HG03442 (cell line): ENCODE data around the gene RNF40.

ENCODE experiments used
- ATAC-seq: cut with Tn5 transposase; IDR thresholded peaks from one replicate; pipeline ENCODE4 v1.9.1; 2021; ENCODE audit warnings: mild to moderate bottlenecking, moderate library complexity; ENCODE audit not compliant: unreplicated experiment

Gene RNF40

DNA sequence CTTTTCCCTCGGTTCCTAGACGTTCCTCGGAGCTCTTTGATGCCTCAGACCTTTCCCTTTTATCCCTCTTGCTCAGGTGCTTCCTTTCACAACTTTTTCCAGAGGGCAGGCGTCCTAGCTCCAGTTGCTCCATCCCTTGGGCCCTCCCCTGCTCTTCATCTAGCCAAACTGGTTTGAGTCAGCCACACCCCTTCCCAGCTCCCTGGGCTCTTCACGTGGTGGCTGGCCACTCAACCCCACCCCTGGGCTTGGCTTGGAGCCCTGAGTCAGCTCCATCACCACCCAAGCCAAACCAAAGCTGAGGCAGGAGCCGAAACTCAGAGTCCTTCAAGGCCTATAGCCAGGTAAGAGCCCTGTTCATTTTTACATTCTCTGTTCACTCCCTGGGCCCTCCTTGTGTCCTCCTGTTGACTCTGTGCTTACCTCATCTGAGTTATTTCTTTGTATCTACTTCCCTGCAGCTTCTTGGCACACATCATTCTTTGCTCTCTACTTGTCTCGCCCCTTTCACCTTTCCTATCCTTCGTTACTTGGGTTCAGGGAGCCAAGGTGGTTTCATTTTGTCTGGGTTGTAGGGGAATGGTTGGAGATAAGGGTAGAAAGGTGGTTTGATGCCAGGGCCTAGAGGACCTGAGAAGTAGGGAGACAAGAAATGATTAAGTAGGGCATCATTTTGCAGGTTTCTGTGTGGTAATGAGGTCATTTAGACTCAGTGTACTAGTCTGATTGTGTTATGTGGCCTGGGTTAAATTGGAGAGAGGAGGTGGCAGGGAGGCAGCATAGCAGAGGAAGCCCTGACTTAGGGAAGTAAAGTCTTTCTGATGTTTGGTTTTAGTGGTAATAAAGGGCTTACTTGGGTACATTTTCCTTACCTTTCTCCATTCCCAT lies 21.5 kb upstream of the RNF40 start:
- ATAC-seq: no peak

DNA sequence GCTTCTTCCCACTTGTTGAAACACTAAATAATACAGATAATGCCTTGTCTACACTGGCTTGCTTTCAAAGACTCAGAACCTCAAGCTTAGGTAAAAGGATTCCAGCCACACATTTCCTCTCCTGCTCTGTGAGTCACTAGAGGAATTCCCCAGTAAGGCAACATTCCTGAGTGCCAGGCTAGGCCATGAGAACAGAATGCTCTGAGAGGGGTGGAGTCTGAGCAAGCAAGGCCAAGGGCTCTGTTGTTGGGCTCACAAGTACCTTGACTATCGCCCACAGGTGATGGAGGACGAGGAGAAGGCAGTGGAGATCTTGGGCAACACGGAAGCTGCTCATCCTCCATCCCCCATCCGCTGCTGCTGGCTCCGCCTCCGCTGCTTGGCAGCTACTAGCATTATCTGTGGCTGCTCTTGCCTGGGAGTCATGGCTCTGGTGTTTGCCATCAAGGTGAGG lies 20.6 kb upstream of the RNF40 start:
- no peak for ATAC-seq

DNA sequence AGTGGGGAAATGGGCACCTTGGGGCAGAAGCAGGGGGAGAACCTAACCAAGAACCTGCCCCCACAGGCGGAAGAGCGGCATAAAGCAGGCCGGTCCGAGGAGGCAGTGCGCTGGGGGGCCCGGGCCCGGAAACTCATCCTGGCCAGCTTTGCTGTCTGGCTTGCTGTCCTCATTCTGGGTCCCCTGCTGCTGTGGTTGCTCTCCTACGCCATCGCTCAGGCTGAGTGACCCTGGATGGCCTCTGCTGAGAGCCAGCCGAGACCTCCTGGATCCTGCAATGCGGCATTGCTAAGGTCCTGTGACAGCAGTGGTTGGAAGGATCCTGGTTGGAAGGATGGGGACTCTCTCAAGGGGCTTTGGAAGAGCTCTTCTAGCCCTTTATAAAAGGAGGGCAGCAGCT lies 18.4 kb upstream of the RNF40 start:
- no peak for ATAC-seq

DNA sequence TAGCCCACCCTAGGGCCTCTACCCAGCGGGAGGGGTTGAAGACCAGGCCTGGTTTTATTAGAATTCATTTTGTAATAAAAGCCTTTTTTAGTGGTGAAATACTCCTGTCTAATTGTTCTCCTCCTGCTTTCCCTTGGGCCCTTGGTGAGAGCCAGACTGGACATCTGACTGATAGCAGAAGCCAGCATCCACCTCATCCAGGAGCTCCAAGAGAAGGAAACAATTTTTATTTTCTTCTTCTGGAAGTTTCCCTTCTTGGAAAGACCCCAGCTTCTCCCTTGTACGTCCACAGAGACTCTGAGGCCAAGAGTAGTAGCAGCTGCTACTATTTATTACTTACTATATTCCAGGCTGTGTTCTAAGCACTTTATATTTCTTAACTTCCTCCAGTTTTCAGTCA lies 17.9 kb upstream of the RNF40 start:
- ATAC-seq: no peak

DNA sequence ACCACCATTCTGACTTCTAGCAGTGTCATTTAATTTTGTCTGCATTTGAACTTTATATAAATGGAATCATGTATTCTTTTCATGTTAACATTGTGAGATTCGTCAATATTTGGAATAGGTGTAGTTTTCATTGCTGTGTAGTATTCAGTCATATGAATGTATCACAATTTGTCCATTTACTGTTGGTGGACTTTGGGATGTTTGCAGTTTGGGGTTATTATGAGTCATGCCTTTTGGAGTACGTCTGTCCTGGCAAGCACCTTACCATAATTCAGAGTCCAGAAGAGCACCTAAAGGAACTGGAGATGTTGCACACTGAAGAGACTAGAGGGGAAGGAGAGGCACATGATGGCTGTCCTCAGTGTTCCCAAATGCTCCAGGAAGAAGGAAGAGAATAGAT lies 17.0 kb upstream of the RNF40 start:
- ATAC-seq: no peak

DNA sequence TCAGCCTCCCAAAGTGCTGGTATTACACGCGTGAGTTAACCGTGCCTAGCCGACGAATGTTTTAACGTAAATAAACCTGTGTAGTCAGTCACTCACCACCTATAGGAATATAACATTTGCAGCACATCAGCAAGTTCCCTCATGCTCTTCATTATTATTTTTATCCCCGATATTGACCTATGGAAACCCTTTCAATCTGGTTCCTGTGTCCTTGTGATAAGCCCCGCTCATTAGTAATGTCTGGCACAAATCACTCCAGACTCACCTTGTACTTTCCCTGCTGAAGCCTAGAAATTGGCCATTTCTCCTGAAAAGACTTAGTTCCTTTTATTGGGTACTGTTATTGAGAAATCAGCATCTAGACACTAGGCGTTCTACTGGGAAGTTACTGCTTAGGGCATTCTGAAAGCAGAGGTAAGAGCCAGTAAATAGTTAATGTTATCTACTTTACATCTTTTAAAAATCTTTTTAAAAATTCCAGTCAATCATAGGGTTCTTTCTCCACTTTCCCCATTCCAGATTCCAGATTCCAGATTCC lies 15.4 kb upstream of the RNF40 start:
- no peak for ATAC-seq

DNA sequence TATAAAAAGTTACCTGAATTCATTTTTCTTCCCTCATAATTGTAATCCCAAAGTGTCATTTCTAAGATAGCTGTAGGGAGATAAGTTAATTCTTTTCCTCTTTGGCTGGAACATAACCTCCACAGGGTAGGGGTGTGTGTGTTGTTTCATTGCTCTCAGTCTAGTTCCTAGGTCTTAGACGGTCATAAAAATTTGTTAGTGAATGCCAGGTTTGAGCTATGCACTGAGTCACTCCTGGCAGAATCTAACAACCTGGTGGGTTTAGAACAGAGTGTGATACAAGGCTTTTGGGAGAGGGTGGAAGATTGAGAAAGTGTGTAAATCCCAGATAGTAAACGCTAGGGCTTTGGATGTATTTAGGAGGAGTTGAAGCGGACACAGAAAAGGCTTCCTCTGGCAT lies 14.8 kb upstream of the RNF40 start:
- ATAC-seq: no peak

DNA sequence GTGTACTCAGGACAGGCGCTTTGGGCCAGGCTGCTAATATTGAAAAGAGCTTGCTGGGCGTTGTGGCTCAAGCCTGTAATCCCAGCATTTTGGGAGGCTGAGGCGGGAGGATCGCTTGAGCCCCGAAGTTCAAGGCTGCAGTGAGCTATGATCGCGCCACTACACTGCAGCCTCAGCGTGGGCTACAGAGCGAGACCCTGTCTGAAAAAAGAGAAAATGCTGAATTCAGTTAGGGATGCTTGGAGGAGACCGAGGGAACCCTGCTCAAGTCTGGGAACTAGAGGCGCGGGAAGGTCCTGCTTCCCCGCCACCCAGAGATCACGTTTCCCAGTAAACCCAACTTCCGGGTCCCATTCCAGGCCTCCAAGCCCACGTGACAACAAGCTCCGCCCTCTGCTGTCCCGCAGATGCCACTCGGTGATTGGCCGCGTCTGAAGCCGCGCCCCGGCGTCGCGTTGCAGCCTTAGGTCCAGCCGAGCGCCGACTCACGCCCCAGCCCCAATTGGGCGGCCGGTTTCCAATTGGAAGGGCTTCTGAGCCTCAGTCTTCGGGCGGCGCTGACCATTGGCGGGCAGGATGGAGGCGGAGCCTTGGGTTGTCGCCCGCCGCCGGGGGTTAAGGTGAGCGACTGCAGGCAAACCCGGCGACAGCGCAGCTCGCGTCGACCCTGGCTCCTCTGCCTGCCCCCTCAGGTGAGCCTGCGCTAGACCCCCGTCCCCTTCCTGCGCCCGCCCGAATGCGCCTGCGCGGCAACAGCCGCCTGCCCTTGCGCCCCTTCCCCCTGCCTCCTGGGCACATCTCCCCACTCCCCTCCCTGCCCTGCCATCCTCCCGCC lies 14.1 kb upstream of the RNF40 start, which contains the start of gene PHKG2:
PHKG2 (plus strand) TSS at position 627 of the 835 bp plus-strand sequence. CDS start 396 bp downstream, outside the sequence.
- peak; percentile 95 for ATAC-seq

DNA sequence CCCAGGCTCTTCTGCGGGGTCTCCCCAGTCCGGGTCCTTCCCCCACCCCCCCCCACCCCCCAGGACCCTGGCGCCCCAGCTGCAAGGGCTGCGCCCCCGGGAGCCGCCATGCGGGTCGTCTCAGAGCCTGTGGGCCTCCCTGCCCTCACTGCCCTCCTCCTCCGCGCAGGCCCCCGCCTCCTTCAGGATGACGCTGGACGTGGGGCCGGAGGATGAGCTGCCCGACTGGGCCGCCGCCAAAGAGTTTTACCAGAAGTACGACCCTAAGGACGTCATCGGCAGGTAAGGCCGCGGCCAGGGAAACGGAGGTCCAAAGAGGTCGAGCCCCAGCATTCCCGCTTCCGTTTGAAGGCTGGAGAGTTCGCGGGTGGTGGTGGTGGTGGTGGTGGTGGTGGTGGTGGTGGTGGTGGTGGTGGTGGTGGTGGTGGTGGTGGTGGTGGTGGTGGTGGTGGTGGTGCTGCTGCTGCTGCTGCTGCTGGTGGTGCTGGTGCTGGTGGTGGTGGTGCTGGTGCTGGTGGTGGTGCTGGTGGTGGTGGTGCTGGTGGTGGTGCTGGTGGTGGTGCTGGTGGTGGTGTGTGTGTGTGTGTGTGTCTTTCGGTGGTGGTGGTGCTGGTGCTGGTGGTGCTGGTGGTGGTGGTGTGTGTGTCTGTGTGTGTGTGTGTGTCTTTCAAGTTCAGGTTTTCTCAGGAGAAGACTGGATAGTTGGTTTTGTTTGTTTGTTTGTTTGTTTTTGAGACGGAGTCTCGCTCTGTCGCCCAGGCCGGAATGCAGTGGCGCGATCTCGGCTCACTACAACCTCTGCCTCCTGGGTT lies 13.3 kb upstream of the RNF40 start:
- peak; percentile 8 for ATAC-seq

DNA sequence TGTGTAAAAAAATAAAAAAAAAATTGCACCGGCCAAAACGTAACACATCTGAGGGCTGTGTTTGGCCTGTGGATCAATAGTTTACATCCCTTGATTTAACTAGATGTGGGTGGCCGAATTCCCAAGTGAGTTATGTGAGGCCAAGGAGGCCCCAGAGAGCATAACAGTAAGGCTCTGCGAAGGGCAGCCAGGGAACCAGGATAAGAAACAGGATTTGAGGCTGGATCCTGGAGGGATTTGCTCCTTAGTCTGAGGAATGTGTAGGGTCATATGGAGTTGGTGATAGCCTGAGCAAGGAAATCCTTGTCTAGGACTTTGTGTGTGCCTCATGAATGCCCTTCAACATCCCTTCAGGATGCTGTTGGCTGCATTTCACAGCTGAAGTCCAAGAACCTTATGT lies 11.9 kb upstream of the RNF40 start:
- ATAC-seq: no peak

DNA sequence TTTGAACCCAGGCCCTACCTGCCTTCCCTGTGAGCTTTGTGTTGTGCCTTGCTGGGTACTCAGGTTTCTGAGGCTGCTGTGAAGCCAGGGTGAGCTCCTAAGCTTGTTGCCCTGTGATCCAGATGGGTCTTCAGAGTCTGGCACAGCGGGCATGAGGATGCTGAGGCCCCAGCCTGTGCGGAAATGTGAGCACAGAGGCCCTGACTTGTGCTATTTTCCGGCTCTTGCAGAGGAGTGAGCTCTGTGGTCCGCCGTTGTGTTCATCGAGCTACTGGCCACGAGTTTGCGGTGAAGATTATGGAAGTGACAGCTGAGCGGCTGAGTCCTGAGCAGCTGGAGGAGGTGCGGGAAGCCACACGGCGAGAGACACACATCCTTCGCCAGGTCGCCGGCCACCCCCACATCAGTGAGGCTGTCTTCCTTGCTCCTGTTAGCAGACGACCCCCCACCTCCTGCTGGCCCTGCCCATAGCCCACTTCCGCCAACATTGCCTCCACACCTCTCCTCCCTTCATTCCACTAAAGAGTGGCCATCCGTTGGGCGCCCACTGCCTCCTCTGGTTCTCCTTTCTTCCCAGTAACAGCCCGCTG lies 11.2 kb upstream of the RNF40 start:
- ATAC-seq: no peak

DNA sequence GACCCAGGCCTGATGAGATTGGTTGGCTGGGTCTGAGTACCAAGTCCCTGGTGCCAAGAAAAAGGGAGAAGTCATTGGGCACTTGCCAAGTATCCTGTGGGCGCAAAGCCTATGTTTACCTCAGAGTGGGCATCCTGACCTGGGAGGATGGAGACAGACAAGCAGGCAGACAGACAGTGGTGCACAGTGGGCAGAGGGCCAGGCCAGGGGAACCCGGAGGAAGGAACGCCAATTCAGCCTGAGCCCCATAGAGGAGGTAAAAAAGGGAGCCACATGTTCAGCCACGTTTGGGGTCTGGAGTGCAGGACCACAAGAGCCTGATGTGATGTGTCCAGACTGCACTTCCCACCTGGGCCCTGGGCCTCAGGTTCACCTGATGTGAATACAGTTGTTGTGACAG lies 8.5 kb upstream of the RNF40 start:
- ATAC-seq: no peak

DNA sequence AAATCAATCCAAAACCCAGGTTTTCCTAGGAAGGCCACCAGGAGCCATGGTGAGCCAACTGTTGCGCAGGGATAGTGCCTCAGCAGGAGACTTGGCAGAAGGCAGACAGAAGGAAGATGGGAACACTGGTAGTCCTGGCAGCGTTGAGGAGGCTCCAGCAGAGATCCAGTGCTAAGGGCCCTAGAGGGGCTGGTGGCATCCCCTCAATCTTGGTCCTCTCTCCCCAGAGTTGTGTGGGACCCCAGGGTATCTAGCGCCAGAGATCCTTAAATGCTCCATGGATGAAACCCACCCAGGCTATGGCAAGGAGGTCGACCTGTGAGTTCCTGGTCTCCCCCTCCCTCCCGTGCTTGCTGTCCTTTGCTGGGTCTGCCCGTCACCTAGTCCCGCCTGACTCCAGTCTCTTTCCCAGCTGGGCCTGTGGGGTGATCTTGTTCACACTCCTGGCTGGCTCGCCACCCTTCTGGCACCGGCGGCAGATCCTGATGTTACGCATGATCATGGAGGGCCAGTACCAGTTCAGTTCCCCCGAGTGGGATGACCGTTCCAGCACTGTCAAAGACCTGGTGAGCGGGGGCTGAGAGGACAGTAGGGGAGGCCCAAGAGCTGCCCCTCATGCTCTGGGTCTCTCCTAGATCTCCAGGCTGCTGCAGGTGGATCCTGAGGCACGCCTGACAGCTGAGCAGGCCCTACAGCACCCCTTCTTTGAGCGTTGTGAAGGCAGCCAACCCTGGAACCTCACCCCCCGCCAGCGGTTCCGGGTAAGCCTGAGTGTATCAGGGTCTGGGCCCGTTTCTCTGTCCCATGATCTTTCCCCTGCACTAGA lies 6.0 kb upstream of the RNF40 start:
- ATAC-seq: no peak

DNA sequence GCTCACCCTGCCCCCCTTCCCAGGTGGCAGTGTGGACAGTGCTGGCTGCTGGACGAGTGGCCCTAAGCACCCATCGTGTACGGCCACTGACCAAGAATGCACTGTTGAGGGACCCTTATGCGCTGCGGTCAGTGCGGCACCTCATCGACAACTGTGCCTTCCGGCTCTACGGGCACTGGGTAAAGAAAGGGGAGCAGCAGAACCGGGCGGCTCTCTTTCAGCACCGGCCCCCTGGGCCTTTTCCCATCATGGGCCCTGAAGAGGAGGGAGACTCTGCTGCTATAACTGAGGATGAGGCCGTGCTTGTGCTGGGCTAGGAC lies 5.4 kb upstream of the RNF40 start:
- no peak for ATAC-seq

DNA sequence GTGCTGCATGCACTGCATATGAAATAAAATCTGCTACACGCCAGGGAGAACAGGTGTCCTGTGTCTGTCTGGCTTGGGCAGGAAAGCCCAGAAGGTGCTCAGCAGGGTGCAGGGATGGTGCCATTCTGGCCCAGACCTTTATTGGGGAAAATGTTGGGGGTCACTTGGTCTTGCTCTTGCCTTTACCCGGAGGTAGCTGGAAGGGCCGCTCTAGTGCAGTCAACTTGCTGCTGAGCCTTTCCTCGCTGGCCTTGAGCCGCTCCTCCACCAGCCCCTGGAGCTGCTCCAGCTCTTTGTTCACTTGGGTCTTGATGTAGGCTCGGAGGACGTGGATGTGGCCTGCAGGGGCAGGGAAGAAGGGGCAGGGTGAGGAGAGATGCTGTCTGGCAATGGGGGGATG lies 4.8 kb upstream of the RNF40 start:
- no peak for ATAC-seq

DNA sequence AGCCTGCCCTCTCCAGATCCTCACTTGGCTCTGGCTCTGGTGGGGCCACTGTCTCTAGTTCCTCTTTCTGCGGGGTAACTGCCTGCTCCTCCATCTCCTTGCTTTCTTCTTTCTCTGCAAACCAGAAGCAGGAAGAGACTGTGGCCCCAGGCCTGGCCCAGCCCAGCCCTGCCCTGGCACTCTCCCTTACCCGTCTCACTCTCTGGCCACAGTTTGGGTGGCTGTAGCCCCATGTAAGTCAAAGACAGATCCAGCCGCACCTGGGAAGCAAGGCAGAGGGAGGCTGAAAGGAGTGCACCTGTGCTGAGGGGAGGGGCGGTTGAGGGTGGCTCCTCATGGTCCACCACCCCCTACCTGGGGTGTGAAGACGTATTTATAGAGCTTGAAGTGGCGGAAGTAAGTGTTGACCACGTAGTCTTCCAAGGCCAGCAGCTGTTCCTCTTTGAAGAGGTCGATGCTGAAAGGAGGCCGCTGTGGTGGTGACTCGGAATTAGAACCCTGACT lies 3.1 kb upstream of the RNF40 start:
- no peak for ATAC-seq

DNA sequence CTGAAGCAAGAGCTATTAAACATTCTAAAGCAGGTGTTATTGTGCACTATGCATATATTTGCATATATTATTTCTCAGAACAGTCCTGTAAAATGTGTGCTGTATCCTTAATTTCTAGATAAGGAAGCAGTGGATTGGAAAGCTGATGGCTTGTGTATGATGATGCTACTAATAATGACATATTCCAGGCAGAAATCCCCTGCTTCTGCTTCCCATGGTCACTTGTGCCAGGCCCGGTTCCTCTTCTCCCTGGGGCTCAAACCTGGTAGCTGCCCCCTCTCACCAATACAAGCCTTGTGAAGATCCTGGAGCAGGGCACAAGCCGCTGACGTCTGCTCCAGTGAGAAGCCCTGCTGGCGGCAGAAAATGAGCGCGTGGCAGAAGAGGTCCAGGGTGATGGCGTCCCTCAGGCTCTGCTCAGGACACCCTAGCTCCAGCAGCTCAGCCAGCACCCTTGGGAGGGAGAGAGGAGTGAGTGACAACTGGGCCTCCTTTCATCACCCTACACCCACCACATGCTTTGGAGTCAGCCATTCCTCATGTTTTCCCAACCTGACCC lies 2.0 kb upstream of the RNF40 start:
- no peak for ATAC-seq

DNA sequence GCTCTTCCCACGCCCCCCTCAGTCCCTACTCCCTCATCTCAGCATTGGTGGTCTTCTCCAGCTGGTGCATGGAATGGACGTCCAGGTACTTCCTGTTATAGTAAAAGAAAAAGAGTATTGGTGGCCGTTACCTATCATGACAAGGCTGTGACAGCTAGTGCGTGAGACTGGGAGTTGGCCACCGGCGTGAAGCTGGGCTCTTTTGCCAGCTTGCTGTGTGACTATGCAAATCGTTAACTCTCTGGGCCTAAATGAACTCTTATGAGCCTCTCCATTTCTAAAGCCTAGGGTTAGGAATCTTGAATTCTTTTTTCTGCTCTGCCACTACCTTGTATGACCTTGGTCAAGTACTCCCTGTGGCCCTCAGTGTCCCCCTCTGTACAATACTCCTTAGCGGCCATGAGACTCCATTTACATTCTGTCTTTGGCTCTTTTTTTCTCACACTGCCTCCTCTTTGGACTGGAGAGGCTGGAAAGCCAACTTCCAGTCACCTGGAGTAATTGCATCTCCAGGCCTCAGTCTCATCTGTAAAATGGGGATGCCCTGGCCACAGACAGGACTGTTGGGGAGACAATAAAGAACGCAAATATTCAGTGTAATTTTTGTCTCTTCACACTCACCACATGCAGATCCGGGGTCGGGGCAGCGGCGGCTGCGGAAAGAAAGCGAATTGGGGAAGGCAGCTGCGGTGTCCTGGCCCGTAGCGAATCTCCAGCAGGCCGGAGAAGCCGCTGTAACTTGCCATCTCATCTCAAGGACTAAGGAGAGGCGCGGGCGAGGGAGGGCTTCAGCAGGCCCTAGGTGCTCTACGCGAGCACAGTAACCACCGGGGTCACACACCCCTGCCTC lies 1.3 kb upstream of the RNF40 start:
- ATAC-seq: no peak
